RPMI8226 (cell line): Measurements from ENCODE around the gene EEF2.
"Not testable (repeated sequence)": the region's sequence is repeated elsewhere in the genome, so short reads cannot be mapped to it uniquely, and the experiment has no call there.

Source experiments
- DNase-seq: peaks from one replicate; pipeline ENCODE4 v3.0.0-alpha.2; 2015

Gene EEF2

DNA sequence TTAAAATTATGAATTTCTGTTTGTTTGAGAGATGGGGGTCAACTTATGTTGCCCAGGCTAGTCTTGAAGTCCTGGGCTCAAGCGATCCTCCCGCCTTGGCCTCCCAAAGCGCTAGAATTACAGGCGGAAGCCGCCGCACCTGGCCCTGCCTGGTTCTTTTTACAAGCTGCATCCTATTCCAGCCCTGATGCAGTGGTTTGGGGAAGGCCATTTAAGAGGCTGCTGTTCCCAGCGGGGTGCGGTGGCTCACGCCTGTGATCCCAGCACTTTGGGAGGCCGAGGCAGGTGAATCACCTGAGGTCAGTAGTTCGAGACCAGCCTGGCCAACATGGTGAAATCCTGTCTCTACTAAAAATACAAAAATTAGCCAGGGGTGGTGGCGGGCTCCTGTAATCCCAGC lies 17.3 kb downstream of the EEF2 start:
- not testable (repeated sequence) for DNase-seq

DNA sequence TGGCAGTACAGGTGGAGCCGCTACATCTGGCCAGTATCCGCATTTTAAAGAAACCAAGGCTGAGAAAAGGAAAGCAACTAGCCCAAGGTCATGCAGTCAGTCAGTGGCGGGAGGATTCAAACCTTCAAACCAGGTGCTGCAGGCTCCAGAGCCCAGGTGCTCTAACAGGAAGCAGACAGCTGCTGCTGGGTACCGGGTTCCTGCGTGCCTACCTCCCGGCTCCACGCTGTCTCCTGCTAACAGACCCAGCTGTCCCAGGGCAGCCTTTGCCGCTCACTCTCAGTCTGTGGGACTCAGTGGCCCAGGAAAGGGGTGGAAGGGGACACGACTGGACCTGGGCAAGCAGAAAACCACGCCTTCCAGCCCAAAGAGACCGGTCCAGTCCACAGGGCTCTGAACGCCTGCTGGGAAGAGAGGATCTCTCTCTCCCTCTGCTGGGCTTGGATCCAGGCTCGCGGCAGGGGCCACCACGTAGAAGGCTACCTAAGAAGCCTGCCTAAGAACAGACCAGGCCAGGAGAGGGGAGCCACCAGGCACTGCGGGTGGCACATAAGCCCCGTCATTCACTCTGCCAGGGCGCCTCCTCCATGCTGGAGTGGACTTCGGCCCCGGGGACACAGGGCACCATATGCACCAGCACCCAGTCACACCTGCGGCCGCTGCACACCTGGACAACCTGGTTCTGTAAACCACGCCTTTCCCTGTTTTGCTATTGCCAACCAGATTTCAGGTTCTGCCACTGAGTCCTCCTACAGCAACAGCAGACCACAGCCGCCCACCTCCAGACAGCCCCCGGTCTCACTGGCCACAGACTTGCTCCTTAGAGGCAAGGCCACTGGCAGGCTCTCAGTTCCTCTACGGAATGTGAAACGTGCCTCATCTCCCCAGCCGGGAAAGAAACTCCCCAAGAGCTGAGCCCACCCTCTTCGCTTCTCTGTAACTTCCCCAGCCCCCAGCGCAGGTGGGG lies 18.9 kb downstream of the EEF2 start:
- no peak for DNase-seq

DNA sequence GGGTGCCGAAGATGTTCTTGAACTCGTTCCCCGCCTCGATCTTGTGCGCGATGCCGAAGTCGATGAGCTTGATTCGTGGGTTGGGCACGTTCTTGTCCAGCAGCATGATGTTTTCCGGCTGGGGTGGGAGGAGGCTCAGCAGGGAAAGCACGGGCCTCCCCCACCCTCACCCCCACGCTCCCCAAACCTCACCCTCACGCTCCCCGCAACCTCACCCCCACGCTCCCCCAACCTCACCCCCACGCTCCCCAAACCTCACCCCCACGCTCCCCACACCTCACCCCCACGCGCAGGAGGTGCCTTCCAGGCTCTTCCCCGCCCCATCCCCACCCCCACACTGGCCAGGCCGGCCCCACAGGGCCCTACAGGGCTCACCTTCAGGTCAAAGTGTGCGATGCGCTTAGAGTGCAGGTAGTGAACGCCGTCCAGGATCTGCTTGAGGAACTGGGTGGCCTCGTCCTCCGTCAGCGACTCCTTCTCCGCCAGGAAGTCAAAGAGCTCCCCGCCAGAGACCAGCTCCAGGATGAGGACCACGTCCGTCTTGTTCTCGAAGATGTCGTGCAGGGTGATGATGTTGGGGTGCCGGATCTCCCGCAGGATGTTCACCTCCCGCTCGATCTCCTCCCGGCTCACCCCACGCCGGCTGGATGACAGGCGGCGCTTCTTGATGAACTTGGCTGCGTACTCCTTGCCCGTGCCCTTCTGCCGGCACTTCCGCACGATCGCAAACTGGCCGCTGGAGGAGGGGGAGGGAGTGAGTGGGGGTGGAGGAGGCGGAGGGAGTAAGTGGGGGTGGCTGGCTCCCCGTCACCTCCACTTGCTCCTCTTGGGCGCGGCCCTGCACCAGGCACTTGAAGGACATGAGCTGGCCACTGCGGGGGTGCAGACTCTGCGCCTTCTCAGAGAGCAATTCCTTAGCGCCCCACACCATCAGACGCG lies 20.7 kb downstream of the EEF2 start:
- no peak for DNase-seq

DNA sequence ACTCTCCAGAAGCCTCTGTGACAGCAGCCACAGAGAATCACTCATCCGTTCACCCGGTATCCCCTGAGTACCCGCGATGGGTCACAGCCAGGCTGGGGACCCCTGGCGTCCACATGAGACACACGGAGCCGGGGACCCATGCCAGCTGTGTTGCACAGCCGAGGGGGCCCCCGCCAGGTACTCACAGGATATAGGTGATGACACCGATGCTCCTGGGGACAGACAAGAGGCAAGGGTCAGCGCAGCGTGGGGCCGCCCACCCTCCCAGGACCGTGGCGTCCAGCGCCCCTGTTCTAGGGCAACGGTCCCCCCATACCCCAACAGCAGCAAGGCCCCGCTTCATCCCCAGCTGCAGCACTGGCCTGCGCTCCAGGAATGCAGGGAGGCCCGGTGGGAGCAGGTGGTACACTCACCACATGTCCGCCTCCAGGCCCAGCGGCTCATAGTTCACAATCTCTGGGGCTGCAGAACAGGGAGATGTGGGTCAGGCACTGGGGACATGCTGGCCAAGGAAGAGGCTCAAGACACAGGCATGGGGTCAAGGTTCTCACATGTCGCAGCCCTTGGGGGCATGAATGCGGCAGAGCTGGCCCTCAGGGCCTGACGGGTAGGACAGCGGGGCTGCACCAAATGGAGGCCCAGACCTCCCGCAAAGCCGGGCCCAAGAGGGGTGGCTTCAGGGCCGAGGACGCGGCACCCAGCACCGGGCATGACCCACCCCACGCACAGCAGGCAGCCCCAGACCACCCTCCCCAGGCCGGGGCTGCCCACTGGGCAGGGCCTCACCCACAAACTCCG lies 21.6 kb downstream of the EEF2 start:
- DNase-seq, result no peak

DNA sequence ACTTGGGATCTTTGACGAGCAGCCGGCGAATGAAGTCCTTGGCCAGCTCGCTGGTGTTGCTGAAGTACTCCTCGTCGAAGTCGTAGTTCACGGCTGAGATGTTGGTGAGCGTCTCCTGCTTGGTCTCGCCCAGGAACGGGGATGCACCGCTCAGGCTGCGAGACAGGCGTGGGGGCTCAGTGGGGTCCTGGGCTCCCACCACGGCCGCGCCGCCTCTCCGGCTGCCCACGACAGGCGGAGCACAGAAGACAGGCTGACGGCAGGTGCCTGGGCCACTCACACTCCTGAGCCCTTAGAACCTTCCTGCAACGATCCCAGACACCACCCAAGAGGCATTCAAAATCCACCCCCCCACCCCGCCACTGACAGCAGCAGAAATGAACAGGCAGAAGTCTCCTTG lies 24.3 kb downstream of the EEF2 start:
- DNase-seq, result no peak

DNA sequence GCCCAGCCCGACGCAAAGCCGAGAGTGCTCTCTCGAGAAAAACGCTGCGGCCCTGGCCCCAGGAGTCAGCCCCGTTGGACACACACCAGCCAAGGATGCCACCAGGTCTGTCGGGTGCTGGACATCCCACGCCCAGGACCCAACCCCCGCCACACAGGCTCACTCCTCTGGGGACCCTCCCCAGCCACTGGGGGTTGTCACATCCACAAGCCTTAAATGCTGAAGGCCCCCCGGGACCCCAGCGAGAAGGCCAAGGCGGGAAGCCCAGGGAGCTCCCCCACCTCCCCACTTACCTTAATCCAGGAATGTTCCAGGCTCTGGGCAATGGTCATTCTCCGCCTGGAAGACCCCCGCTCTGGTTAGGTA lies 25.5 kb downstream of the EEF2 start:
- no peak for DNase-seq

DNA sequence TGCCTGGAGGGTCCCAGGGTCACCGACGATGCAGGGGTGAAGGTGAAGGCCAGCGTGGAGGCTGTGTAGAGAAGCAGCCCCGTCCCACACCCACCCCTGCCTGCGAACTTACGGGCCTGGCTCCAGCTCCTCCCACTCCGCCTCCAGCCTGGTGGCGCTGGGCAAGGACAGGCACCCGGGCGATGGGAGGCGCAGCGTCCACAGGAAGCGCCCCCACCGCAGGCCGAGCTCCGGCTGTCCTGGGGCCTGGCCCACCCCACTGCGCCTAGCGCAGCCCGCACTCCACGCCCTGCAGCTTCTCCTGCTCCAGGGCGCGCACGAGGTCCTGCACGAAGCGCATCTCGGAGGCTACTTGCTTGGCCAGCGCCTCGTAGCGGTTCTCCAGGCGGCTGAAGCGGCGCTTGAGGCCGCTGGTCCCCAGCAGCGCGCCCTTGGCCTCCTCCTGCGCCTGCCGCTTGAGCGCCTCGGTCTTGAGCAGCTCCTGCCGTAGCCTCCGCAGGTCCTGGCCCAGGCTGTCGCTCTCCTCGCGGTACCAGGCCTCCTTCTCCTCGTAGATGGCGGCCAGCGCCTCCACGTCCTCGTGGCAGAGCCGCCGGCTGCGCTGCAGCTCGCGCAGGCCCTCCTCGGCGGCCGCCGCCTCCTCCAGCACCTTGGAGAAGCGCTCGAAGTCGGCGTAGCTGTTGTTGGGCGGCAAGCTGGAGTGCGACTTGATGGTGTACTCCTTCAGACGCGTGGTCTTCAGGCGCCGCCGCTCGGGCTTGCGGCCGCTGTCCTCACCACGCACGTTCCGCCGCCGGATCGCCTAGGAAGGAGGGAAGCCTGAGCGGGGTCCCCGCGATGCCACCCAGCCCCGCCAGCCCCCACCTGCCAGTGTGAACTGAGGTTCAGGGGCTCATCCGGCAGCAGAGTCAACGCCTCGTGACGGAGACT lies 26.2 kb downstream of the EEF2 start:
- no peak for DNase-seq

DNA sequence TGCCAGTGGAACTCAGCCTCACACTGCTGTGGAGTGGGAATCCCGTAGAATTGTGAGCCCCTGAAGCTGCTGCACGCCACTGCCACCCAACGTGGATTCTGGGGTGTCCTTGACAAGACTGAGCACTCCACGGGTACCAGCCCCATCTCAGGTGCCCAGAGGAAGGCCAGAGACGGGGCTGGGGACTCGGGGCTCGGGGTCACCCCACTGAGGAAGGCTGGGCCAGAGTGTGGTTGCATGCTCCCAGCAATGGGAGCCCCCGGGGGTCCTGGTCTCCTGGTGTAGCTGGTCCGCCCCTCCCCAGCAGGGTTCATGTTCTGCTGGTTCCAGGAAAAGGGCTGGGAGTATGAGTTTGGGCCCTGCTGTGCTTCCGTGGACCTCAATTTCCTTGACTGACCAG lies 29.6 kb downstream of the EEF2 start:
- no peak for DNase-seq

DNA sequence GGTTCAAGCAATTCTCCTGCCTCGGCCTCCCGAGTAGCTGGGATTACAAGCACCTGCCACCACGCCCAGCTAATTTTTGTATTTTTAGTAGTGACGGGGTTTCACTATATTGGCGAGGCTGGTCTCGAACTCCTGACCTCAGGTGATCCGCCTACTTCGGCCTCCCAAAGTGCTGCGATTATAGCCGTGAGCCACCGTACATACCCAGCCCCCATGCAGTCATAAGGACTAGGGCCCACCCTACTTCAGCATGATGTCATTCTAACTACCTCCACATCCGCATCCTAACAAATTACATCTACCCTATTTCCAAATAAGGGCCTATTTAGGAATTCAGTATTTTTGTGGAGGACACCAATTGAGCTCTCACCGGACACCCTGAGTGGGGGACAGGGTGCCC lies 30.0 kb downstream of the EEF2 start:
- not testable (repeated sequence) for DNase-seq

DNA sequence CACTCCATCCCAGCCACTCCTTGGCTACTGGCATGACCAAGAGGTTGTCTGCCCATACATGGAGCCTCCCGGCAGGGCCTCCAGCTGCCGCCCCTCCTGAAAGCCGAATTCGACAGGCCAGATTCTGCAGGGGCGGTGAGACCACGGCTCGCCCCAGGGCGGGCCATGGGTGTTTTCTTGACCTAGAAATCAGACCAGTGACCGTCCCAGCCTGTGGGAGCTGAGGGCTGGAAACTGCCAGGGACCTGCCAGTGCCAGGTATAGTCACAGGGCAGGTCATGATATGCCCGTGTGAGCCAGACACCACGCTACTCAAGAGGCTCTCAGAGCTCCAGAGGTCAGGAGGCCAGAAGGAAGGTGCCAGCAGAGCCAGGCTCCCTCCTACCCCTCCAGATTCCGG lies 31.2 kb downstream of the EEF2 start:
- DNase-seq, result no peak

DNA sequence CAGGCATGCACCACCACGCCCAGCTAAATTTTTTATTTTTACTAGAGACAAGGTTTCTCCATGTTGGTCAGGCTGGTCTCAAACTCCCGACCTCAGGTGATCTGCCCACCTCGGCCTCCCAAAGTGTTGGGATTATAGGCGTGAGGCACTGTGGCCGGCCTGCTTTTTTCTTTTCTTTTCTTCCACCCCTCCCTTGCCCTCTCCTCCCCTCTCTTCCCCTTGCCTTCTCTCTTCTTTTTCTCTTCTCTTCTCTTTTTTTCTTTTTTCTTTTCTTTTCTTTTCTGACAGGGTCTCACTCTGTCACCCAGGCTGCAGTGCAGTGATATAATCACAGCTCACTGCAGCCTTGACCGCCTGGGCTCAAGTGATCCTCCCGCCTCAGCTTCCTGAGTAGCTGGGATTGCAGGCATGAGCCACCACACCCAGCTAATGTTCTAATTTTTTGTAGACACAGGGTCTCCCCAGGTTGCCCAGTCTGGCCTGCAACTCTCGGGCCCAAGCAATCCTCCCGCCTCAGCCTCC lies 32.4 kb downstream of the EEF2 start:
- not testable (repeated sequence) for DNase-seq

DNA sequence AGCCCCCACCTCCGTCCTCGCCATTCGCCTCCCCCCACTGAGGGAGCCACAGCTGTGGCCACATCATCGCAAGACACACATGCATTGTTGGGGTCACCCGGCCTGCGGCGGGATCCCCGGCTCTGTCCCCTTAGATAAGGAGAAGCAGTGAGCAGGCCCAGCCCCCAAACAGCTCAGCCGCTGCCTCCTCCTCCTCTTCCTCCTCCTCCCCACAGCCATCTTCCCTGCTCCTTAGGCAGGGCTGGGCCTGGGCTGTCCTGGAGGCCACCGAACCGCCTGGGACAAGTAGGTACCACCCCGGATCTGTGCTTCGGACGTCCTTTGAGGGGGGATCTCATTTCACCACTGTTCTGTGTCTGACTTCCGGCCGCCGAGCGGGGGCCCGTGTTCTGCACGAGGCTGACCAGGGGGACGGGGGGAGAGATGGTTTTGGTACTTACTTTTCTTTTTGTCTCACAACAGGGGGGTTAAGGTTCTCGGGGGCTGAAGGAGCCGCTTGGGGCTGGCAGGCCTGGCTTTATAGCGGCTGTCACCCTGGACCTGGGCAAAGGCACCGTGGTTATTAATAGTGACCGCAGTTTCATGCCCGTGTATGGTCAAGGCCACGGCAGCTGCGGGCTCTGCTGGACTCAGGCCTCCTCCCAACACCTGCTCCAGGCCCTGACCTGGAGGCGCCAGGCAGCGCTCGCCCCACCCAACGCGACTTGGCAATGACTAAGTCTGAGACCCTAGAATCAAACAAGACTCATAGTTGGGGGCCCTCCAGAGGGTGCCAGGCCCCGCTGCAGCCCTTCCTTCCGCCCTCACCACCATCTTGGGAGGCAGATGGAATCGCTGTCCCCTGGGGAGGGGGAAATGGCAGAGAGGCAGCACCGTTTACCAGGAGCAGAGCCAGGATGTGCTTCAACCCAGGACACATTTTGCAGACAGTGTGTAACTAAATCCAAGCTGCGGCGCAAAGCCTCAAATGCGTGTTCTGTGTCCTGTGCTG lies 34.1 kb downstream of the EEF2 start:
- no peak for DNase-seq

DNA sequence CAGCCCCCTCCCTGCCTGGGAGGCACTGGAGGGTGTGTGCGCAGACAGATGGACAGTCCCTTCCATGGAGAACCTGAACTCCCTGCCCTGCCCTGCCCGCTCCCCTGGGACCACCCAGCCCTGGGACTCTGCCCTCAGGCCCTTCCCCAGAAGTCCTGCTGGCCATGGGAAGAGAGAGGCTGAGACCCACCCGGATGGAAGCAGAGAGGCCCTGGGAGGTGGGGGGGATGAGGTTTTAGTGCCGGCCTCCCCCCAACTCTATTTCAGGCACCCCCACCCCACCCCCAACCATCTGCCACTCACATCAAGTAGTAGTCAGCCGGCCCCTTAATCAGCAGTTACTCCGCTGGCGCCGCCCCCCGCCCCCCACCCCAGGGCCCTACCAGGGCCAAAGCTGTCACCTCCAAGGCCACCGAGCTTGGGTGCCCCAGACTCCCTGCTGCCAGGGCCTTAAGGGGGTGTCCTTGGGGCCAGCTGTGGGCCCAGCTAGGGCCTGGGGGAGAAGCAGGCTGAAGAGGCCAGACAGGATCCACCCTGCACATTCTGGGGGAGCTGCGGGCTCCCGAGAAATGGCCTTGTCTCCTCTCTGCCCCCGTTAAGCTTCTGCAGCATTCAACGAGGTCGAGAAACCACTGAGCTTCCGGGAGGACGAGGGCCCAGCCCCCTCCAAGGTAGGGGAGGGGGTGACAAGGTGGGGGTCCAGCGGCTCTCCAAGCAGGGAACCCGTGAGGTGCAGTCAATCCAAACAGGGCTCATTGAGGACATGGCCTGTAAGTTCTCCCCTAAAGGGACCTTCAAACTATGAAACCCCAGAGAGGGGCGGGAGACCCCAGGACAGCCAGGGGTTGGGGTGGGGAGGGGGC lies 35.0 kb downstream of the EEF2 start:
- DNase-seq, result no peak

DNA sequence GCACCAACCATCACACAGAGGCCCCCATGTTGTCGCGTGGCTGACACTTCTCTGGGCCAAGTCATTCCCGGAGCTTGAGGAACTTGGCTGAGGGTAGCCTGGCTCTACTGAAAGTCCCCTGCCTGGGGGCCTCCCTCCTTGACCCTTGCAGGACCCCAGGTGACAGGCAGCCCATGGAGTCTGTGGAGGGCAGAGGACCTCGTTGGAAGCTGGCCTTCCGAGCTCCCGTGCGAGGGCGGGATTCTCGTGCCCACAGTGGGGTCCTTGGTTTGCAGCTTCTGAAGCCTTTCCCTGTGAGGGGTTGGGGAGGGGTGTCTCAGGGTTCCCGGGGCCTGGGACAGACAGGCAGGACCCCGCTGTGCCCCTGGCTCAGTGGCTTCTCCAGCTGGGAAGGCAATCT lies 36.0 kb downstream of the EEF2 start:
- DNase-seq, result no peak

DNA sequence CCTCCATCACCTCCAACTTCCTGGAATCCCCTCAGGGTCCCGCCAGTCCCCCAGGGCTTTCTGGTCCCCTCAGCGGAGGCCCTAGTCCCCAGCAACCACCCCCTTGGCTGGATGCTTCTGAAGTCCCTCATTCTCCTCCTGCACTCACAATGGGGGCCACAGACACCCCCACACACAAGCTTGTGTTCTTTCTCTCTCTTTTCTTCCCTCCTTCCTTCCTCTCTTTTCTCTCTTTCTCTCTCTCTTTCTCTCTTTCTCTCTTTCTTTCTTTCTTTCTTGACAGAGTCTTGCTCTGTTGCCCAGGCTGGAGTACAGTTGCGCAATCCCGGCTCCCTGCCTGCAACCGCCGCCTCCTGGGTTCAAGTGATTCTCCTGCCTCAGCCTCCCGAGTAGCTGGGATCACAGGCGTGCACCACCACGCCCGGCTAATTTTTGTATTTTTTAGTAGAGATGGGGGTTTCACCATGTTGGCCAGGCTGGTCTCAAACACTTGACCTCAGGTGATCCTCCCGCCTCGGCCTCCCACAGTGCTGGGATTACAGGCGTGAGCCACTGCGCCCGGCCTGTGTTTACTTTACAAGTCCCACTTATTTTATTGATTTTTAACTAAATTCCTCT lies 37.8 kb downstream of the EEF2 start:
- DNase-seq, result not testable (repeated sequence)

DNA sequence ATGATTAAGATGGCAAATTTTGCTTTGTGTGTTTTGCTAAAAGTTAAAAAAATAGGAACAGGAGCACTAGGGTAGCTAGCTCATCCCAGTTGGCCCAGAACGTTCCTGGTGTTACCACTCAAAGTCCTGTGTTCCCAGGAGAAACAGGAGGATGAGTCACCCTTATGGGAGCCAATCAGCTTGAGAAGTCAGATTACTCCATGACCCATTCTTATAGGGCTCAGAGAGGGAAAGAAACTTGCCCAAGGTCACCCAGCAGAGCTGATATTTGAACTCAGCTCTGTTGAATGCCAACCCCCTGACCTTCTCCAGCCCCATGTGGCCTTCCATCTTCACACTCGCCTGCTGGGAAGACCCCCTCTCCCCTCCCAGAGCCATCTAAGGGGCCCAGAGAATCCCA lies 39.4 kb downstream of the EEF2 start:
- DNase-seq, result no peak

DNA sequence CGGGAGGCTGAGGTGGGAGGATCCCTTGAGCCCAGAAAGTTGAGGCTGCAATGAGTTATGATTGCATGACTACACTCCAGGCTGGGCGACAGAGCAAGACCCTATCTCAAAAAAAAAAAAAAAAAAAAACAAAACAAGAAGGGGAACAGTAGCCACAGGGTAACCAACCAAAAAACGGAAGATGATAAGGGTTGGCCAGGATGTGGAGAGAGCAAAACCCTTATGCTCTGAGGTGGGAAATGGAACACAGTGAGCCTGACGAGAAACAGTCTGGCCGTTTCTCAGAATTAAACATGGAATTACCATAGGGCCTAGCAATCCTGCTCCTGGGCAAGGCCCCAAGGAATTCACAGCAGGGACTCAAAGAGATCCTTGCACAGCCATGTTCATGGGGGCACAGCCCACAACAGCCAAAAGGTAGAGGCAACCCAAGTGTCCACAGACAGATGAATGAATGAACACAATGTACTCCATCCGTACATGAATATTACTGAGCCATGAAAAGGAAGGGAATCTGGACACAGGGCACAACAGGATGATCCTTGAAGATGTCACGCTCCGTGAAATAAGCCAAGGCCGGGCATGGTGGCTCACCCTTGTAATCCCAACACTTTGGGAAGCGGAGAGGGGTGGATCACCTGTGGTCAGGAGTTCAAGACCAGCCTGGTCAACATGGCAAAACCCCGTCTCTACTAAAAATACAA lies 41.1 kb downstream of the EEF2 start:
- no peak for DNase-seq

DNA sequence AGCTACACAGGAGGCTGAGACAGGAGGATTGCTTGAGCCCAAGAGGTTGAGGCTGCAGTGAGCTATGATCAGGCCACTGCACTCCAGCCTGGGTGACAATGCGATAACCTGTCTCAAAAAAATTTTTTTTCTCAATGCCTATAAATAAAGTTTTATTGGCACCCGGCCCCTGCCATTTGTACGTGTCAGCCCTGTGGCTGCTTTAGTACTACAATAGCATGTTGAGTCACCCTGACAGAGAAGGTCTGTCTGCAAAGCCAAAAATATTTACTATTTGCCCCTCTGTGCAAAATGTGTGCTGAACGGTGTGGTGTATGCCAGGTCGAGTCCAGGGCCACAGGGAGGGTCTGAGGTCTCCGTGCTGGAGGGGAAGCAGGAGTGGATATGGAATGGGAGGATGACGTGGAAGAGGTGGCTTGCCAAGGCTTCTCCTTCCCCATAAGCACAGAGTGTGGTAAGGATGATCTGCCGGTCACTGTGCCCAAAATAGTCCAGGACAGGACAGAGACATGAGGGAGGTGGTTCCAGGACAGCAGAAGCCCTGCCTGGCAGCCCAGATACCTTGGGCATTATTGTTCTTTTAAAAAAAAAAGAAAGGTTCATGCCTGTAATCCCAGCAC lies 42.4 kb downstream of the EEF2 start:
- DNase-seq, result no peak
